SK-N-SH treated with all-trans-retinoic acid at 6 μM for 48 hours (cell line): ENCODE data around the gene IL17RD.
A peak's percentile ranks its signal among the peaks of the same experiment; 100 is the strongest.

Source experiments
- ATAC-seq: fragments of 200-7000 bp; cut with Tn5 transposase; 3 replicates; pipeline ENCODE4 v1.9.1; 2020; ENCODE audit warnings: mild to moderate bottlenecking, moderate library complexity
- ARNTL ChIP-seq: fragments of 450-650 bp; formaldehyde crosslinking; IDR thresholded peaks from 2 replicates; pipeline ENCODE4 v1.5.0; 2020; ENCODE audit warnings: low read depth, mild to moderate bottlenecking, moderate library complexity, borderline replicate concordance
- BACH2 ChIP-seq: fragments of 250-450 bp; sonication (Bioruptor Pico); IDR thresholded peaks from 2 replicates; pipeline ENCODE4 v1.9.0; 2021; ENCODE audit warnings: mild to moderate bottlenecking, borderline replicate concordance
- CREB5 ChIP-seq: fragments of 250-450 bp; sonication (Bioruptor Pico); IDR thresholded peaks from 2 replicates; pipeline ENCODE4 v1.5.1; 2020; ENCODE audit warnings: low read depth, mild to moderate bottlenecking, moderate library complexity
- ESRRG ChIP-seq: fragments of 250-450 bp; sonication (Bioruptor Pico); IDR thresholded peaks from 2 replicates; pipeline ENCODE4 v1.6.1; 2021; ENCODE audit warnings: mild to moderate bottlenecking
- GLIS3 ChIP-seq: fragments of 250-450 bp; sonication (Bioruptor Pico); IDR thresholded peaks from 2 replicates; pipeline ENCODE4 v1.5.0; 2020; ENCODE audit warnings: mild to moderate bottlenecking, moderate library complexity
- ISL1 ChIP-seq: fragments of 250-450 bp; sonication (Bioruptor Pico); IDR thresholded peaks from 2 replicates; pipeline ENCODE4 v2.1.2; 2022; ENCODE audit warnings: mild to moderate bottlenecking, moderate library complexity
- OSR1 ChIP-seq: fragments of 250-450 bp; sonication (Bioruptor Pico); IDR thresholded peaks from 2 replicates; pipeline ENCODE4 v1.8.0; 2022; ENCODE audit warnings: moderate library complexity, mild to moderate bottlenecking, inconsistent platforms
- PPARA ChIP-seq: fragments of 250-450 bp; sonication (Bioruptor Pico); IDR thresholded peaks from 2 replicates; pipeline ENCODE4 v1.5.0; 2020; ENCODE audit warnings: mild to moderate bottlenecking, borderline replicate concordance
- RARB ChIP-seq: fragments of 250-450 bp; sonication (Bioruptor Pico); IDR thresholded peaks from 2 replicates; pipeline ENCODE4 v1.8.0; 2021; ENCODE audit warnings: mild to moderate bottlenecking, moderate library complexity
- SNAI2 ChIP-seq: fragments of 250-450 bp; sonication (Bioruptor Pico); IDR thresholded peaks from 2 replicates; pipeline ENCODE4 v1.5.0; 2020; ENCODE audit warnings: mild to moderate bottlenecking, moderate library complexity
- TCF4 ChIP-seq: fragments of 250-450 bp; sonication (Bioruptor Pico); IDR thresholded peaks from 2 replicates; pipeline ENCODE4 v1.8.0; 2021; ENCODE audit warnings: mild to moderate bottlenecking, moderate library complexity, borderline replicate concordance
- TOX ChIP-seq: fragments of 250-450 bp; sonication (Bioruptor Pico); IDR thresholded peaks from 2 replicates; pipeline ENCODE4 v1.8.0; 2021; ENCODE audit warnings: mild to moderate bottlenecking, moderate library complexity, borderline replicate concordance
- ZC3H10 ChIP-seq: fragments of 250-450 bp; sonication (Bioruptor Pico); IDR thresholded peaks from 2 replicates; pipeline ENCODE4 v1.5.1; 2021; ENCODE audit warnings: mild to moderate bottlenecking, moderate library complexity
- ZFP3 ChIP-seq: fragments of 250-450 bp; sonication (Bioruptor Pico); IDR thresholded peaks from 2 replicates; pipeline ENCODE4 v1.5.0; 2020; ENCODE audit warnings: mild to moderate bottlenecking, moderate library complexity
- ZFP30 ChIP-seq: fragments of 450-650 bp; formaldehyde crosslinking; IDR thresholded peaks from 2 replicates; pipeline ENCODE4 v1.5.0; 2022; ENCODE audit warnings: mild to moderate bottlenecking, moderate library complexity
- ZNF70 ChIP-seq: fragments of 450-650 bp; formaldehyde crosslinking; IDR thresholded peaks from 2 replicates; pipeline ENCODE4 v1.5.0; 2020; ENCODE audit warnings: mild to moderate bottlenecking, moderate library complexity
- ZNF8 ChIP-seq: fragments of 450-650 bp; formaldehyde crosslinking; IDR thresholded peaks from 2 replicates; pipeline ENCODE4 v1.5.0; 2020; ENCODE audit warnings: mild to moderate bottlenecking, moderate library complexity
- TF ChIP-seq, protein P1 (sequence below): fragments of 250-450 bp; sonication (Bioruptor Pico); IDR thresholded peaks from 2 replicates; pipeline ENCODE4 v1.5.1; 2021; ENCODE audit warnings: mild to moderate bottlenecking, moderate library complexity
- TF ChIP-seq, protein P2 (sequence below): fragments of 250-450 bp; sonication (Bioruptor Pico); IDR thresholded peaks from 2 replicates; pipeline ENCODE4 v1.8.0; 2020; ENCODE audit warnings: mild to moderate bottlenecking, moderate library complexity, borderline replicate concordance
- TF ChIP-seq, protein P3 (sequence below): fragments of 250-450 bp; sonication (Bioruptor Pico); IDR thresholded peaks from 2 replicates; pipeline ENCODE4 v1.8.0; 2021; ENCODE audit warnings: low read depth, mild to moderate bottlenecking, moderate library complexity, borderline replicate concordance

IL17RD gene

GRCh38 chr3:57073628-57074027 is 91.5 kb downstream of the IL17RD start:
- no peak for ATAC-seq
- TF ChIP-seq ZNF8 (no peak), CREB5 (CRISPR knock-in tag) (no peak), ZFP30 (CRISPR knock-in tag) (no peak), ESRRG (no peak), RARB (CRISPR knock-in tag) (no peak), ARNTL (no peak), SNAI2 (CRISPR knock-in tag) (no peak), BACH2 (CRISPR knock-in tag) (no peak), TOX (CRISPR knock-in tag) (no peak), ISL1 (no peak), GLIS3 (no peak), PPARA (CRISPR knock-in tag) (no peak), TCF4 (CRISPR knock-in tag) (no peak), ZFP3 (no peak), ZC3H10 (no peak), OSR1 (no peak)
- TF ChIP-seq, protein P1, sequence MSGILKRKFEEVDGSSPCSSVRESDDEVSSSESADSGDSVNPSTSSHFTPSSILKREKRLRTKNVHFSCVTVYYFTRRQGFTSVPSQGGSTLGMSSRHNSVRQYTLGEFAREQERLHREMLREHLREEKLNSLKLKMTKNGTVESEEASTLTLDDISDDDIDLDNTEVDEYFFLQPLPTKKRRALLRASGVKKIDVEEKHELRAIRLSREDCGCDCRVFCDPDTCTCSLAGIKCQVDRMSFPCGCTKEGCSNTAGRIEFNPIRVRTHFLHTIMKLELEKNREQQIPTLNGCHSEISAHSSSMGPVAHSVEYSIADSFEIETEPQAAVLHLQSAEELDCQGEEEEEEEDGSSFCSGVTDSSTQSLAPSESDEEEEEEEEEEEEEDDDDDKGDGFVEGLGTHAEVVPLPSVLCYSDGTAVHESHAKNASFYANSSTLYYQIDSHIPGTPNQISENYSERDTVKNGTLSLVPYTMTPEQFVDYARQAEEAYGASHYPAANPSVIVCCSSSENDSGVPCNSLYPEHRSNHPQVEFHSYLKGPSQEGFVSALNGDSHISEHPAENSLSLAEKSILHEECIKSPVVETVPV (CRISPR knock-in tag) = no peak
- TF ChIP-seq, protein P2, sequence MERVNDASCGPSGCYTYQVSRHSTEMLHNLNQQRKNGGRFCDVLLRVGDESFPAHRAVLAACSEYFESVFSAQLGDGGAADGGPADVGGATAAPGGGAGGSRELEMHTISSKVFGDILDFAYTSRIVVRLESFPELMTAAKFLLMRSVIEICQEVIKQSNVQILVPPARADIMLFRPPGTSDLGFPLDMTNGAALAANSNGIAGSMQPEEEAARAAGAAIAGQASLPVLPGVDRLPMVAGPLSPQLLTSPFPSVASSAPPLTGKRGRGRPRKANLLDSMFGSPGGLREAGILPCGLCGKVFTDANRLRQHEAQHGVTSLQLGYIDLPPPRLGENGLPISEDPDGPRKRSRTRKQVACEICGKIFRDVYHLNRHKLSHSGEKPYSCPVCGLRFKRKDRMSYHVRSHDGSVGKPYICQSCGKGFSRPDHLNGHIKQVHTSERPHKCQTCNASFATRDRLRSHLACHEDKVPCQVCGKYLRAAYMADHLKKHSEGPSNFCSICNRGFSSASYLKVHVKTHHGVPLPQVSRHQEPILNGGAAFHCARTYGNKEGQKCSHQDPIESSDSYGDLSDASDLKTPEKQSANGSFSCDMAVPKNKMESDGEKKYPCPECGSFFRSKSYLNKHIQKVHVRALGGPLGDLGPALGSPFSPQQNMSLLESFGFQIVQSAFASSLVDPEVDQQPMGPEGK (CRISPR knock-in tag) = no peak
- TF ChIP-seq, protein P3, sequence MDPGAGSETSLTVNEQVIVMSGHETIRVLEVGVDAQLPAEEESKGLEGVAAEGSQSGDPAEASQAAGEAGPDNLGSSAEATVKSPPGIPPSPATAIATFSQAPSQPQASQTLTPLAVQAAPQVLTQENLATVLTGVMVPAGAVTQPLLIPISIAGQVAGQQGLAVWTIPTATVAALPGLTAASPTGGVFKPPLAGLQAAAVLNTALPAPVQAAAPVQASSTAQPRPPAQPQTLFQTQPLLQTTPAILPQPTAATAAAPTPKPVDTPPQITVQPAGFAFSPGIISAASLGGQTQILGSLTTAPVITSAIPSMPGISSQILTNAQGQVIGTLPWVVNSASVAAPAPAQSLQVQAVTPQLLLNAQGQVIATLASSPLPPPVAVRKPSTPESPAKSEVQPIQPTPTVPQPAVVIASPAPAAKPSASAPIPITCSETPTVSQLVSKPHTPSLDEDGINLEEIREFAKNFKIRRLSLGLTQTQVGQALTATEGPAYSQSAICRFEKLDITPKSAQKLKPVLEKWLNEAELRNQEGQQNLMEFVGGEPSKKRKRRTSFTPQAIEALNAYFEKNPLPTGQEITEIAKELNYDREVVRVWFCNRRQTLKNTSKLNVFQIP (CRISPR knock-in tag) = no peak
- TF ChIP-seq, all 23 proteins: peak for 0

DNA sequence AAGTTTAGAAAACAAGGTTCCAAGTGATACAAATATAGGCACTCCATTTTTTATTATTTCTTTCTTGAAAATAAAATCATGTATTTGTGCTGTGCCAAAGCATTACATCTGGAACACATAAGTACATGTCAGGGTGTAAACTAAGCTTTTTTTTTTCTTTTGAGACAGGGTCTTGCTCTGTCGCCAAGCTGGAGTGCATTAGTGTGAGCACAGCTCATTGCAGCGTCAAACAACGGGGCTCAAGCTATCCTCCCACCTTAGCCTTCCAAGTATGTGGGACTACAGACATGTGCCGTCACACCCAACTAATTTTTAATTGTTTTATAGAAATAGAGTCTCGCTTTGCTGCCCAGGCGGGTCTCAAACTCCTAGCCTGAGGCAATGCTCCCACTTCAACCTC is 95.7 kb downstream of the IL17RD start:
- ATAC-seq = no peak
- TF ChIP-seq RARB (CRISPR knock-in tag) = no peak
- no peak for TF ChIP-seq SNAI2 (CRISPR knock-in tag)
- TF ChIP-seq, protein P3 (CRISPR knock-in tag) = no peak

DNA sequence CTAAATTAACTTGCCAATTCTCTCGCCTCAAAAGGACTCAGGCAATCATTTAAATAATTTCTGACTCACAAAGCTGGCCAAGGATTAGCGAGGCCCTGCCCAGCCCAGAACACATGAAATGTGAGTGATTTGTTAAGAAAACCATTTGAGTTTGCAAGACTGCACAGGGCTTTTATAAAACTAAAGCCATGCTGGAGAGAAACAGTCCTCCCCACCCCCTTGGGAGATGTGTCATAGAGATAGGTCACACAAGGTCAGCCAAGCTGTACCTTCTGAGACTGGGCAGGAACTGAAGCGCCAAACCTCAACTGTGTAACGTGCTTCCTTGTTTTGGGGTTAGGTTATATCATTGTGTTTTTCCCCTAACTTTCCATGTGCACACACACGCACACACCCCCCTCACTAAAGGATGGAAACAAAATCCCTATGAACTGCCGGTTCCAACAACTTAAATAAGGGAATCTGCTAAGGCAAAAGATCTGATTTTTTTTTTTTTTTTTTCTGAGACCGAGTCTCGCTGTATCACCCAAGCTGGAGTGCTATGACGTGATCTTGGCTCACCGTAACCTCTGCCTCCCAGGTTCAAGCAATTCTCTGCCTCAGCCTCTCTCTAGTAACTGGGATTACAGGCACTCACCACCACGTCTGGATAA is 96.6 kb downstream of the IL17RD start:
- peak; percentile 88 for ATAC-seq
- no peak for TF ChIP-seq PPARA (CRISPR knock-in tag)
- TF ChIP-seq GLIS3 = no peak
- no peak for TF ChIP-seq SNAI2 (CRISPR knock-in tag)
- no peak for TF ChIP-seq ZNF70 (CRISPR knock-in tag)
- no peak for TF ChIP-seq CREB5 (CRISPR knock-in tag)
- TF ChIP-seq ISL1 = no peak
- TF ChIP-seq BACH2 (CRISPR knock-in tag) = no peak
- TF ChIP-seq, protein P1 (CRISPR knock-in tag) = no peak
- no peak for TF ChIP-seq TCF4 (CRISPR knock-in tag)
- TF ChIP-seq ZNF8 = no peak
- no peak for TF ChIP-seq RARB (CRISPR knock-in tag)
- TF ChIP-seq, protein P3 (CRISPR knock-in tag) = no peak
- no peak for TF ChIP-seq ZFP3
- TF ChIP-seq, all 23 proteins: peak for 0
